K562 (cell line): ENCODE measurements around the gene OR5A2. TPM values are rescaled to one million over a fixed set of nuclear protein-coding genes. Genes with fewer than 3 reads are reported as not detected.

Experiments used
- ATAC-seq: fragments of 200-7000 bp; cut with Tn5 transposase; 3 replicates; pipeline ENCODE4 v1.9.1; 2020; ENCODE audit warnings: moderate library complexity
- BruUV-seq: library from RNA; stranded (reverse); fragments of 400-500 nt; replicated peaks from 2 replicates; lab custom pipeline; 2021; lab: Mats Ljungman, UMichigan
- CTCF ChIA-PET: fragments of 300-600 bp; formaldehyde crosslinking; extraction: SDS; loops from one replicate; lab custom pipeline; 2021; ENCODE audit warnings: low intra/inter-chr PET ratio; lab: Yijun Ruan, JAX
- POLR2A ChIA-PET: fragments of 300-600, 350-650 bp; sonication (Branson Sonifier 250); formaldehyde crosslinking; extraction: SDS; loops from one replicate; lab custom pipeline; 2021; ENCODE audit warnings: antibody characterized with exemption, inconsistent platforms; lab: Yijun Ruan, JAX
- DNase-seq, 4 experiments: peaks; one replicate each; pipeline versions ENCODE4 v3.0.0 to v3.0.0-alpha.2; 2011 to 2018; ENCODE audit warnings: low spot score in 3 of 4, mixed read lengths in 3 of 4; ENCODE audit errors: extremely low read depth in 1 of 4
- FAIRE-seq: peaks from 2 replicates; lab custom pipeline; 2011; peaks lifted over from hg19 to GRCh38; lab: Jason Lieb, UNC
- H2AFZ ChIP-seq: 2 replicates; pipeline ENCODE4 v1.6.0; 2011; ENCODE audit warnings: low read depth, low read length, control low read depth, inconsistent platforms
- H3K27ac ChIP-seq: fragments of 200-600 bp; 3 replicates; pipeline ENCODE4 v1.8.0; 2011; ENCODE audit warnings: low read depth, mild to moderate bottlenecking, control low read depth, inconsistent platforms, low read length, moderate library complexity, mixed read lengths; ENCODE audit errors: extremely low read depth
- H3K27me3 ChIP-seq, 2 experiments: fragments of 300-600 bp in 1 of 2; 2 replicates in 1 of 2; 3 replicates in 1 of 2; pipeline versions ENCODE4 v1.6.0 to v1.8.0; 2011; ENCODE audit warnings: inconsistent platforms in 2 of 2, low read length in 2 of 2, mild to moderate bottlenecking in 1 of 2, mixed read lengths in 1 of 2, moderate library complexity in 1 of 2; ENCODE audit not compliant: control insufficient read depth in 2 of 2, insufficient read depth in 2 of 2
- H3K36me3 ChIP-seq: fragments of 300-600 bp; 3 replicates; pipeline ENCODE4 v1.8.0; 2011; ENCODE audit warnings: mild to moderate bottlenecking, low read length, inconsistent platforms; ENCODE audit not compliant: control insufficient read depth, insufficient read depth
- H3K4me1 ChIP-seq, 2 experiments: fragments of 200-600 bp in 1 of 2; replicated peaks in 1 of 2; 2 replicates in 1 of 2; 3 replicates in 1 of 2; pipeline versions ENCODE4 v1.5.1 to v1.8.0; 2011; ENCODE audit warnings: inconsistent platforms in 2 of 2, low read length in 2 of 2, mild to moderate bottlenecking in 1 of 2, mixed read lengths in 1 of 2, moderate library complexity in 1 of 2; ENCODE audit not compliant: control insufficient read depth in 2 of 2, insufficient read depth in 2 of 2
- H3K4me2 ChIP-seq: 2 replicates; pipeline ENCODE4 v1.6.1; 2011; ENCODE audit warnings: low read length, control low read depth, inconsistent platforms, mixed read lengths; ENCODE audit not compliant: insufficient read depth
- H3K4me3 ChIP-seq: fragments of 200-600 bp; sonication (generic), shearing (Covaris generic); 2 replicates; pipeline ENCODE4 v1.5.1; 2016; ENCODE audit warnings: control low read depth, inconsistent platforms
- H3K79me2 ChIP-seq: fragments of 200-600 bp; 3 replicates; pipeline ENCODE4 v1.8.0; 2011; ENCODE audit warnings: low read length, inconsistent platforms; ENCODE audit not compliant: control insufficient read depth, insufficient read depth
- H3K9ac ChIP-seq, 2 experiments: 2 replicates each; pipeline versions ENCODE4 v1.6.0 to v1.6.1; 2011; ENCODE audit warnings: low read depth in 2 of 2, low read length in 2 of 2, control low read depth in 1 of 2, inconsistent platforms in 1 of 2, mild to moderate bottlenecking in 1 of 2, mixed read lengths in 1 of 2; ENCODE audit not compliant: insufficient read depth in 1 of 2
- H3K9me1 ChIP-seq: one replicate; pipeline ENCODE4 v1.6.0; 2011; ENCODE audit warnings: inconsistent platforms, mild to moderate bottlenecking, low read length, moderate library complexity; ENCODE audit not compliant: control insufficient read depth, insufficient read depth
- H3K9me3 ChIP-seq: replicated peaks from 2 replicates; pipeline ENCODE4 v1.5.1; 2011; ENCODE audit warnings: low read depth, low read length, inconsistent platforms; ENCODE audit not compliant: control insufficient read depth, insufficient read depth
- H4K20me1 ChIP-seq: replicated peaks from 2 replicates; pipeline ENCODE4 v1.6.1; 2011; ENCODE audit warnings: low read length, inconsistent platforms, mixed read lengths; ENCODE audit not compliant: control insufficient read depth, insufficient read depth
- CEBPB ChIP-seq: fragments of 450-650 bp; IDR thresholded peaks from 2 replicates; pipeline ENCODE4 v1.6.1; 2016; ENCODE audit warnings: missing genetic modification characterization, missing compliant biosample characterization
- ELK1 ChIP-seq: sonication (generic); formaldehyde crosslinking; IDR thresholded peaks from 2 replicates; pipeline ENCODE4 v1.8.1; 2022; ENCODE audit warnings: missing genetic modification reagents
- JUND ChIP-seq, 2 experiments: IDR thresholded peaks; 2 replicates in 1 of 2; 3 replicates in 1 of 2; pipeline ENCODE4 v1.6.1; 2011; ENCODE audit warnings: borderline replicate concordance in 2 of 2, low read depth in 2 of 2, low read length in 2 of 2, improper control_type of control experiment in 1 of 2, missing biosample characterization in 1 of 2, missing genetic modification characterization in 1 of 2, missing genetic modification reagents in 1 of 2
- KAT2B ChIP-seq: IDR thresholded peaks from one replicate; pipeline ENCODE4 v1.6.1; 2012; ENCODE audit warnings: low read depth, mild to moderate bottlenecking, control low read depth, inconsistent platforms, low read length, moderate library complexity
- KDM4B ChIP-seq, 2 experiments: fragments of 450-650 bp in 1 of 2; sonication (generic) in 1 of 2; IDR thresholded peaks; 2 replicates each; pipeline ENCODE4 v1.6.1; 2016 to 2017; ENCODE audit warnings: borderline replicate concordance in 2 of 2, antibody characterized with exemption in 1 of 2, low read depth in 1 of 2, mild to moderate bottlenecking in 1 of 2
- MECOM ChIP-seq: fragments of 250-450 bp; sonication (Bioruptor Pico); IDR thresholded peaks from 2 replicates; pipeline ENCODE4 v1.8.0; 2022; ENCODE audit warnings: inconsistent platforms
- MYNN ChIP-seq, 2 experiments: sonication (generic); formaldehyde crosslinking in 1 of 2; IDR thresholded peaks; 2 replicates each; pipeline versions ENCODE4 v1.5.0 to v1.6.1; 2016 to 2020; ENCODE audit warnings: antibody characterized with exemption in 1 of 2, missing genetic modification reagents in 1 of 2
- NR0B1 ChIP-seq: fragments of 450-650 bp; IDR thresholded peaks from one replicate; pipeline ENCODE4 v1.6.1; 2018; ENCODE audit warnings: mild to moderate bottlenecking, moderate library complexity; ENCODE audit not compliant: partially characterized antibody
- NR4A1 ChIP-seq, 2 experiments: fragments of 250-450 bp in 1 of 2; fragments of 450-650 bp in 1 of 2; sonication (Bioruptor Pico) in 1 of 2; IDR thresholded peaks; 2 replicates each; pipeline versions ENCODE4 v1.4.0 to v1.6.1; 2016 to 2020; ENCODE audit warnings: mild to moderate bottlenecking in 2 of 2, missing compliant biosample characterization in 1 of 2, missing genetic modification characterization in 1 of 2, moderate library complexity in 1 of 2
- STAT5A ChIP-seq: IDR thresholded peaks from 2 replicates; pipeline ENCODE4 v1.6.1; 2012; ENCODE audit warnings: low read length, inconsistent platforms, borderline replicate concordance
- TBL1XR1 ChIP-seq, 2 experiments: IDR thresholded peaks; 2 replicates each; pipeline ENCODE4 v1.6.1; 2012; ENCODE audit warnings: improper control_type of control experiment in 2 of 2, low read length in 2 of 2, mild to moderate bottlenecking in 1 of 2
- ZKSCAN8 ChIP-seq: fragments of 200-800 bp; sonication (Bioruptor generic); IDR thresholded peaks from 2 replicates; pipeline ENCODE4 v1.6.1; 2016; ENCODE audit warnings: missing genetic modification characterization, missing compliant biosample characterization
- ZNF512 ChIP-seq: IDR thresholded peaks from 2 replicates; pipeline ENCODE4 v1.6.1; 2016; ENCODE audit warnings: missing genetic modification characterization, missing compliant biosample characterization
- WGBS: fragments of 100-300 bp; shearing (Covaris generic); methylation state at CpG from one replicate; pipeline ENCODE4 v1.1.6; 2016; ENCODE audit warnings: low coverage, mixed read lengths; ENCODE audit not compliant: insufficient coverage; ENCODE audit errors: missing lambda C conversion rate; 5-methylcytosine and 5-hydroxymethylcytosine counted together
- in situ Hi-C: fragments of 300-500 bp; cut with MboI; formaldehyde crosslinking; loops from 4 replicates; pipeline ENCODE4 v1.15.0; 2018; ENCODE audit warnings: inconsistent platforms, mixed read lengths
- intact Hi-C: fragments of 100-400 bp; cut with micrococcal nuclease; formaldehyde crosslinking; loops from 2 replicates; pipeline ENCODE4 v1.14.2; 2022
- polyA plus RNA-seq, 8 experiments: library from polyadenylated mRNA; depleted of rRNA in 4 of 8; stranded (reverse) in 5 of 8; unstranded in 3 of 8; fragments of >200 nt; fragmentation: Nextera tagmentation in 2 of 8; fragmentation: Illumina TruSeq in 1 of 8; extraction: Ambion mirVana in 2 of 8; extraction: Trizol in 1 of 8; gene quantifications; 2 replicates each; pipeline versions ENCODE4 v1.2.1 to v1.2.3, GENCODE V29; 2011 to 2014; ENCODE audit warnings: inconsistent platforms in 1 of 8, missing spikeins in 1 of 8
- total RNA-seq, 7 experiments: library from RNA; depleted of rRNA in 6 of 7; stranded (reverse); fragments of >200 nt in 6 of 7; fragmentation: Illumina TruSeq in 2 of 7; extraction: Trizol in 2 of 7; gene quantifications; 2 replicates each; pipeline versions ENCODE4 v1.2.1 to v1.2.3, GENCODE V29; 2011 to 2021; ENCODE audit warnings: low replicate concordance in 1 of 7
- TF ChIP-seq, protein P1 (sequence below): fragments of 250-450 bp; sonication (Bioruptor Pico); IDR thresholded peaks from 2 replicates; pipeline ENCODE4 v1.5.0; 2022; ENCODE audit warnings: mild to moderate bottlenecking

The OR5A2 gene
- total and polyA plus RNA-seq, 9 of the 15 experiments (the other 6 are each of a cell fraction or from before 2014, with no cell fraction given), result not detected

DNA sequence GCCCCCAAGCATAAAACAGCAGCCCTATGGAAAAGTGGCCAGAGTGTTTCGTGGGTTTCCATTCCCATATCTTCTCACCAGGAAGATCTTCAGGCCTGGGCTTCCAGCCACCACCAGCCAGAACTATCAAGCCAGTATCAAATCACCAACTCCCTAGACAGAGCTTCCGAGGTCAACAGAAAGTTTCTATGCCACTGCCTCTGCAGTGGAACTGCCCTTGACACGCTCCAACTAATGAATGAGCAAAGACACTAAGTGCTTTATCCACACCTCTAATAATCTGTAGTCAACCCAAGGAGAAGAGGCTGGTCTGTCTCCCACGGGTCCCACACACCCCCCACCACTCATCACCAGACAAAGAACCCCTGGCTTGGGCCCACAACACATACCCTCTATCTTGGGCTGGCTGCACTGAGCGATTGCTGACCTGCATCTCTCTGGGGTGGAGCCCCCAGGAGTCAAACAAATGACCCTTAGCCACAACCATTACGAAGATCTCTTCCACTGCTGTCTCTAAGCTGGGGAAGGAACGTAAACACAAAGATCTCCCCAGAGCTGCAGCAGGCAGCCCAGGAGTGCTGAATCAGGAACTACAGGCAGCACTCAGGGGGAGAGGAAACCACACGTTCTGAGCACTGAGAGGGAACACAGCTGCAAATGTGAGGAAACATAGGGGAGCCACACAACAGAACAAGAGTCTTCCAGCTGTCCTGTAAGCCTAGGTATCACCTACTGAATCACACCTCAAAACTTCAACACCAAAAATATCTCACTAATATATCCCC is 57.8 kb downstream of the OR5A2 start:
- H3K4me3 ChIP-seq, result no peak overlapping the region
- intact Hi-C loops (no loop called here), in situ Hi-C loops (no loop called here)
- WGBS, result 1% methylated on average over 8 of the region's 8 CpGs
- no peaks in the 10 kb centered on the region for H3K27me3 ChIP-seq
- ATAC-seq (no peak), DNase-seq (no peak), FAIRE-seq (no peak)
- no TSS peak for BruUV-seq
- no peaks in the 10 kb centered on the region for H4K20me1 ChIP-seq
- CTCF ChIA-PET, result no interaction called here
- no peaks in the 10 kb centered on the region for H3K79me2 ChIP-seq
- H3K36me3 ChIP-seq, result no peaks in the 10 kb centered on the region
- H3K9me3 ChIP-seq, result no peaks in the 10 kb centered on the region
- no peak overlapping the region for H2AFZ ChIP-seq
- H3K27ac ChIP-seq, result no peak overlapping the region
- POLR2A ChIA-PET, result no interaction called here
- no peaks in the 10 kb centered on the region for H3K9me1 ChIP-seq
- no peak overlapping the region for H3K4me2 ChIP-seq
- H3K9ac ChIP-seq, result no peak overlapping the region
- no peaks in the 10 kb centered on the region for H3K4me1 ChIP-seq
- TF ChIP-seq KAT2B (no peak), STAT5A (no peak), MECOM (no peak), ZKSCAN8 (CRISPR knock-in tag) (no peak), TBL1XR1 (IDR thresholded peaks at IDR 0.05; ENCODE audit: low read length in 2 of 2) (no peak), JUND (IDR thresholded peaks at IDR 0.05; ENCODE audit: borderline replicate concordance, low read depth, low read length) (no peak), JUND (tag; IDR thresholded peaks at IDR 0.05; ENCODE audit: borderline replicate concordance, low read depth, low read length) (no peak), CEBPB (no peak), KDM4B (IDR thresholded peaks at IDR 0.05; ENCODE audit: borderline replicate concordance in 2 of 2, low read depth in 1 of 2) (no peak), NR4A1 (CRISPR knock-in tag; IDR thresholded peaks at IDR 0.05) (no peak), NR4A1 (tag; IDR thresholded peaks at IDR 0.05) (no peak), NR0B1 (no peak), ELK1 (no peak), ZNF512 (tag) (no peak), MYNN (IDR thresholded peaks at IDR 0.05) (no peak), MYNN (CRISPR knock-in tag; IDR thresholded peaks at IDR 0.05) (no peak)
- TF ChIP-seq, protein P1, sequence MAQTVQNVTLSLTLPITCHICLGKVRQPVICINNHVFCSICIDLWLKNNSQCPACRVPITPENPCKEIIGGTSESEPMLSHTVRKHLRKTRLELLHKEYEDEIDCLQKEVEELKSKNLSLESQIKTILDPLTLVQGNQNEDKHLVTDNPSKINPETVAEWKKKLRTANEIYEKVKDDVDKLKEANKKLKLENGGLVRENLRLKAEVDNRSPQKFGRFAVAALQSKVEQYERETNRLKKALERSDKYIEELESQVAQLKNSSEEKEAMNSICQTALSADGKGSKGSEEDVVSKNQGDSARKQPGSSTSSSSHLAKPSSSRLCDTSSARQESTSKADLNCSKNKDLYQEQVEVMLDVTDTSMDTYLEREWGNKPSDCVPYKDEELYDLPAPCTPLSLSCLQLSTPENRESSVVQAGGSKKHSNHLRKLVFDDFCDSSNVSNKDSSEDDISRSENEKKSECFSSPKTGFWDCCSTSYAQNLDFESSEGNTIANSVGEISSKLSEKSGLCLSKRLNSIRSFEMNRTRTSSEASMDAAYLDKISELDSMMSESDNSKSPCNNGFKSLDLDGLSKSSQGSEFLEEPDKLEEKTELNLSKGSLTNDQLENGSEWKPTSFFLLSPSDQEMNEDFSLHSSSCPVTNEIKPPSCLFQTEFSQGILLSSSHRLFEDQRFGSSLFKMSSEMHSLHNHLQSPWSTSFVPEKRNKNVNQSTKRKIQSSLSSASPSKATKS (CRISPR knock-in tag), result no peak
